HG03103 (cell line): ENCODE measurements around the gene SHH.

Experiments
- ATAC-seq: cut with Tn5 transposase; IDR thresholded peaks from one replicate; pipeline ENCODE4 v1.9.1; 2021; ENCODE audit warnings: low read depth; ENCODE audit not compliant: unreplicated experiment

SHH gene

DNA sequence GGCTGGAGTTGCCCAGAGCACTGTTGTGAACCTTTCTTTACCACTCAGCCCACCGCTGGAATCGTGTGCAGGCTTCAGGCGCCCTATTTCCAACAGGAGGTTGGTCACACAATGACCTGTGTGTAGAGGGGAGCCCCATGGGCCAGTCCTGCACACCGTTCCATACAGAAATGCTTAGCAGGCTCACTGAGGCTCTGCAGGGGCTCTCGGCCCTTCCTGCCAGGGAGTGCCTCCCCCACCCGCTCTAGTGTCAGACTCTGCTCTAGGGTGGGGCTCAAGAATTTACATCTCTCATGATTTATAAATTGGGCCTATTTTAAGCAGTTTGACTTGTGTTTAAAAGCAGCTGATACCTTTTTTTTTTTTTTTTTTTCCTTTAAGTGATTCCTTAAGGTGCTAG lies 42.0 kb downstream of the SHH start:
- ATAC-seq, result no peak

DNA sequence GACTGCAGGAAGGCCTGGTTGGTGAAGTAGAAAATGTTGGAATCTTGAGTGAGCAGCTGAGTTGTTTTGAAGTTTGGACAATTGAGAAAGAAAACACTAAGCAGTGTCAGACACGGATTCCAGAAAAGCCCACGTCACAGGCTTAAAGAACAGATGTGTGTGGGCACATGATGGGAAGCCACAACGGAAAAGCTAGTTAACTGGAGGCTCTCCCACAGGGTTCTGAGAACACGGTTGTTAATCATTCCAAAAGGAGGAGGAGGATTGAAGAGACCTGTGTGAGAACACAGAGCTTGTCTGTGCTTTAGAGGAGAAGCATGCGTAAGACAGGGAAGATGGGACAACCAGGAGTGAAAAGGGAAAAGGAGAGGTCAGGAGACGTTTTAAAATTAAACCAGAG lies 42.6 kb downstream of the SHH start:
- ATAC-seq, result no peak

GRCh38 chr7:155766966-155767916 lies 45.0 kb downstream of the SHH start:
- ATAC-seq, result no peak

GRCh38 chr7:155766386-155766785 lies 45.9 kb downstream of the SHH start:
- no peak for ATAC-seq

- no peak for ATAC-seq
These were observed 46.8 kb downstream of the SHH start for GRCh38 chr7:155765458-155765857.

DNA sequence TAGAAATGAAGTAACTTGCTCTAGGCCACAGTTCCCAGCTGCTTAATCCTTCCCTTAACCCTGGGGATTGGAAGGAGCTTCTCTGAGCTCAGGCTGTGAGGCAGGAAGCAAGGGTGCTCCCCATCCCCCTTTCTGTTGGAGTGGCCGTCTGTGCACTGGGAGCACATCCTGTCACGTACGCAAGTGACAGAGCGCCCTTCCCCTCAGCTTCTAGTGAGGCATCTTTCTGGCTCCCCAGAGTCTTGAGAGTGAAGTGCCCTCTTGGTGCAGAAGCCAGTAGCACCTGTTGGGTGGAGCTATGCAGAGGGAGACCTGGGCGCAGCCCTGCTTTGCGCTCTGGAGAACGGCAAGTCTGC lies 47.8 kb downstream of the SHH start:
- peak; percentile 14 for ATAC-seq

GRCh38 chr7:155763691-155764437 lies 48.4 kb downstream of the SHH start:
- peak; percentile 48 for ATAC-seq

DNA sequence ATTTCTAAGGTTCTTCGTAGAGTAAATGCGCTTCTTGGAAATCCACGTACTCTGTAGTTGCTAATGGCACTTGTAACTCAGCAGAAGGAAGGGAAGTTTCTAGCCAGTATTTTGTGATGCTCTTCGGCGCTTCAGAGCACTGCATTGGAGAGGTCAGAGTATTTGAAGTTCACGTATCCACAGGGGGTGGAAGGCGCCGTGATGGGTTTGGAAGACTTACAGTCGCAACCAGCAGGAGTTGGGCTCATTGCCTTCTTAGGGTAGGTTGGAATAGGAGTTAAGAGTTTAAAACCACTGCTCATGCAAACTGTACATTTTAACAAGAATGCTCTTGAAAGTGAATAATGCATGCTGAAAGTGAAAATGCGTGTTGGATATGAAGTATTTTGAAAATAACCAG lies 49.1 kb downstream of the SHH start:
- no peak for ATAC-seq

GRCh38 chr7:155762655-155763054 lies 49.6 kb downstream of the SHH start:
- no peak for ATAC-seq

DNA sequence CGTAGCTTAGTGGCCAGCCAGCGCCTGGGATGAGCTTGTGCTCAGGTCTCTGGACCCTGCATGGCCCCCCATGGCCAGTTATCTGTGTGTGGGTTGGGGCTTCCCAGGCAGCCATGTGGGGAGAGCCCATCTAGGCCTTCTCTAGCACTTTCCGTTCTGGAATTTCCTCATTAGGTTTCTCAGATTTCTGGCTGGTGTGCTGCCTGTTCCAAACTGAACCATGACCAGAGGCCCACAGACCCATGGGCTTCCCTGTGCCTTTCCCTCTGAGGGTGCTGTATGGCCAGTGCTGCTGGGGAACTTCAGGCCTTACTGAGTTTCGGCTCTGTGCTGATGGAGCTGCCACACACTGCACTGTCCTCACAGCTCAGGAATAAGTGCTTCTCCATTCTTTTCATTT lies 50.2 kb downstream of the SHH start:
- ATAC-seq, result no peak

DNA sequence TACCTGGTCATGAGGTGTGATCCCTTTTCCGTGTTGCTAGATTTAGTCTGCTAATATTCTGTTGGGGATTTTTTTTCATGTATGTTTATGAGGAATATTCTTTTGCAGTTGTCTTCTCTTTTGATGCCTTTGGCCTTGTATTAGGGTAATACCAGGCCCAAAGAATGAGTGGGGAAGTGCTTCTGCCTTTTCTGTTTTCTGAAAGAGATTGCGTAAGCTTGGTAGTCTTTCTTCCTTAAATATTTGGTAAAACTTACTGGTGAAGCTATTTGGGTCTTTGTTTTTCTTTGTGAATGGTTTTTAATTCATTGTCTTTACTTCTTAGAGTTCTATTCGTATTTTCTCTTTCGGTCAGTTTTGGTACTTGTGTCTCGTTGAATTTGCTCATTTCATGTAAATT lies 51.1 kb downstream of the SHH start:
- ATAC-seq, result no peak

- ATAC-seq, result no peak
These were observed 52.4 kb downstream of the SHH start for GRCh38 chr7:155759740-155760430.

- no peak for ATAC-seq
These were observed 53.9 kb downstream of the SHH start for GRCh38 chr7:155758348-155758747.

GRCh38 chr7:155756322-155756721 lies 55.9 kb downstream of the SHH start:
- no peak for ATAC-seq

DNA sequence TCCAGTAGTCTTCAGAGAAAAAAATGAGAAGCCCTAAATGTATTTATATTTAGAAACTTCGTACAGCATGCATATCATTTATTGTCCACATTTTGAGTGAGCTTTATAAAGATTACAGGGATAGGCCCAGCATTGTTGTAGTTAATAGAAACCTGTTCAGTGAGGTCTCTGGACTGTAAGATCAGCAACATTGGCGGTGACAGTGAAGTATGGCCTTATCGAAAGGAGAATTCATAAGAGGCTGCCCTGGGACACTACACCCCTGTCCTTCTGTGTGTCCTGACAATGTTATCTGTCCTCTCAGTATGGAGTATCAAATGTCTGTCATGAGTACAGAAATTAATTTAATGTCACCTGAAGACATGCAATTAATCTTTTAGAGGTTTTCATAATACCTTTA lies 57.2 kb downstream of the SHH start:
- ATAC-seq, result no peak

DNA sequence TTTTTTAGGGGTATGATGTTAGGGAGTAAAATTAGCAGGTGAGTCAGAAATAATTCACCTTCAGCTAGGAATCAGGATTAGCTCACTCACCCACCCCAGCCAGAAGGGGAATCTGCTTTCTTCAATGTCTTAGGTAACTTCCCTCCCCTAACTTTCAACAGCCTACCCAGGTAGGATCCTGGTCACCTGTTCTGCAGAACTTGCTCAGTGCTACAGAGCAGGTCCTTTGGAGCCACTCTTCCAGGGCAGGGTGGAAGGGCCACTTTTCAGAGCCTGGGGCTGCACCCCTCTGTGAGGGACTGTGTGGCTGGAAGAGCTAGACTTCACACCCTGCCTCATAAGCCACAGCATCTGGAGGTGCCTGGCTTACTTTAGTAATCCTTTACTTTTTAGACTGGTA lies 58.1 kb downstream of the SHH start:
- ATAC-seq, result no peak

- no peak for ATAC-seq
These were observed 58.8 kb downstream of the SHH start for GRCh38 chr7:155753446-155753965.

DNA sequence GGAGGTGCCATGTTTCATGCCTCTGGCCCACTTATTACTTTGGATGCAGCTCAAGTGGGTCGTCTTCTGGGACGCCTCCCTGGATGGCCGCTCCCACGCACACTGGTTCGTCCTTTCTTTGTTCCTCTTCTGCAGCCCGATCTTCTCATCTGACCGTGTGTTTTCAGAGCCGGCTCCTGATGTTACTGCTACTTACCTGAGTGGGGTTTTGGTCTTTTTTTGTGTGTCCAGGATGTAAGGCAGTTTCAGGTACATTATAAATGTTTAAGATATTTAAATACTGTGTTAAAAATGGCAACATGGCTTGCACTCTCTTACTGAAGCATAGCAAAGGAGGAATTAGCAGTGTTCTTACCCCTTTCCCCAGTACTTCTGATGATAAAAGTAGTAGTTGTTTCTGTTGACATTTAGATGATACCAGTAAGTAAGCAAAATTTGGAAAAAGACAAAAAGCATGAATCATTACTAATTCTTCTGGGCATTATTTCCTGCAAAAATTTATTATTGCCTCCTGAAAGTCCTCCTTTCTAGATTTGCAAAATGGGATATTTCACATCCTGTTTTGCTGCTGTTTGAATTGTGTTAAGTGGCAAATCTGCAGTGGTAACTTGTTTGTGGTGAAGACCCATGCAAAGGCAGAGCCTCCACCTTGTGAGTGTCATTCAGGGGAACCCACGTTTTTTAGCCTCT lies 59.4 kb downstream of the SHH start:
- ATAC-seq, result no peak

- ATAC-seq, result no peak
These were observed 60.9 kb downstream of the SHH start for GRCh38 chr7:155751409-155751808.
